Activated naive CD4-positive, alpha-beta T cell treated with anti-CD3 and anti-CD28 coated beads, Interleukin-2, amount 50 U/mL, for 72 hours (primary cell): ENCODE data around the gene SLC1A7. TPM values are rescaled to one million over a fixed set of nuclear protein-coding genes. Genes with fewer than 3 reads are reported as not detected.

Experiments used
- ATAC-seq, 2 donors: fragments of 150-1000 bp; cut with Tn5 transposase; 2 replicates each; pipeline ENCODE4 v1.10.0; 2021; ENCODE audit warnings: mild to moderate bottlenecking in 2 of 2, moderate library complexity in 2 of 2
- DNase-seq, 2 donors: peaks; one replicate each; pipeline ENCODE4 v3.0.0; 2021 to 2022; ENCODE audit warnings: low spot score in 2 of 2
- H3K27ac Mint-ChIP-seq, 2 donors: one replicate each; pipeline ENCODE4 v1.8.0; 2022; ENCODE audit warnings: mild to moderate bottlenecking in 2 of 2, mixed read lengths in 2 of 2
- H3K36me3 Mint-ChIP-seq, 2 donors: one replicate each; pipeline ENCODE4 v1.8.0; 2022; ENCODE audit warnings: mixed read lengths in 2 of 2
- H3K9me3 Mint-ChIP-seq, 2 donors: one replicate each; pipeline ENCODE4 v1.8.0; 2022; ENCODE audit warnings: mixed read lengths in 2 of 2
- total RNA-seq, 2 donors: library from RNA; stranded (reverse); gene quantifications; one replicate each; pipeline ENCODE4 v1.2.3, GENCODE V29; 2022

Gene SLC1A7
- total RNA-seq, 2 donors from 2014 or later: not detected

DNA sequence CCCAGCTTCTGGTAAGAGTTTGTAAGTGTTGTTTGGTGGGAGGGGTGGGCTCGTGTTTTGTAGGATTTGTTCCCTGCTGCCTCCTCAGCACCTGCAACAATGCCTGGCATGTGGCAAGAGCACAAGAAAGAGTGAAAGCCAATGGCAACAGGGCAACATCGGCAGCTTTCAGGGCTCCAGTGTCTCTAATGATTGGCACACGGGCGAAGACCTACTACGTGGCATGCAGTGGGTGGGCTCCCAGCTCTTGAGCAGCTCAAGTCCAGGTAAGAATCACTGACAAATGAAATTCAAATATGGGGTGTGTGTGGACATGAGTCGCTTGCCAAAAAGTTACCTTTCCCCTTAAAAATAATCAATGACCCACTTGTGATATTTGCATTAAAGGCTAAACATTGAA, 23.9 kb upstream of the SLC1A7 start:
- H3K36me3 Mint-ChIP-seq: no peaks in the 10 kb centered on the region
- DNase-seq (no peak), ATAC-seq (no peak)
- H3K27ac Mint-ChIP-seq: no peak overlapping the region
- H3K9me3 Mint-ChIP-seq: no peaks in the 10 kb centered on the region

DNA sequence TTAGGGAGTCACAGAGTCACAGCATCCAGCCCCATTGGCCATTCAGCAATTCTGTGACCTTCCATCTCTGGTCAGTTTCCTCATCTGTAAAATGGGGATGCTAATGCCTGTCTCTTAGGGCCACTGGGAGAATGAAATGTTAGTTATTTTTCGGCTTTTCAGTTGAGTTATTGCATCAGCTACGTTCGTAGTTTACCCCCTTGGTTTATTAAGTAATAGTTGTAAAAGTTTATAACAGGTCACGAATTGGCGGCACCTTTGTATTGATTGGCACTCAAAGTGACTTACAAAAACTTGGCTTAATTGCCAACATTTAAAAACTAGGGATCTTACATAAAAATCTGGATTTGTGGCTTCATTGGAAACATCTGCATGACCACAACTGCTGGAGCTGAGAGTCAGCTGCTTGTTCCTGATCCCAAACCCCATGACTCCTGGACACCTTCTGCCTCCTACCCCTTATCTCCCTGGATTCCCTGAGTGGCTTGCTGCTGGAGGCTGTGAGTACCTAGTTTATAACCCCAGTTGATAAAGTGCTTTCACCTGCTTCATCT, 23.0 kb upstream of the SLC1A7 start:
- peak overlapping the region in 1 of 2 donors; percentile 32 for H3K27ac Mint-ChIP-seq
- DNase-seq (no peak), ATAC-seq (no peak)
- H3K36me3 Mint-ChIP-seq: no peaks in the 10 kb centered on the region
- no peaks in the 10 kb centered on the region for H3K9me3 Mint-ChIP-seq

DNA sequence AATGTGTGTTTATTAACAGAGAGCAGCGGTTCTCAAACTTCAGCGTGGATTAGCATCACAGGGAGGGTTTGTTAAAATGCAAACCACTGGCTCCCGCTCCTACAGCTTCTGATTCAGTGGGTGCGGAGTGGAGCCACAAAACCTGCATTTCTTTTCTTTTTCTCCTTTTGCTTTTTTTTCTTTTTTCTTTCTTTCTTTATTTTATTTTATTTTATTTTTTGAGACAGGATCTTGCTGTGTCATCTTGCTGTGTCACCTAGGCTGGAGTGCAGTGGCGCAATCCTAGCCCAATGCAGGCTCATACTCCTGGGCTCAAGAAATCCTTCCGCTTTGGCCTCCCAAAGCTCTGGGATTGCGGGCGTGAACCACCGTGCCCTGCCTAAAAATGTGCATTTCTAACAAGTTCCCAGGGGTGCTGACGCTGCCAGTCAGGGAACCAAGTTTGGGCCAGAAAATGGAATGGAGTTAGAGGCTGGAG, 20.9 kb upstream of the SLC1A7 start:
- ATAC-seq: no peak
- Mint-ChIP-seq H3K9me3 (no peaks in the 10 kb centered on the region), H3K36me3 (no peaks in the 10 kb centered on the region), H3K27ac (no peak overlapping the region)
- no peak for DNase-seq

DNA sequence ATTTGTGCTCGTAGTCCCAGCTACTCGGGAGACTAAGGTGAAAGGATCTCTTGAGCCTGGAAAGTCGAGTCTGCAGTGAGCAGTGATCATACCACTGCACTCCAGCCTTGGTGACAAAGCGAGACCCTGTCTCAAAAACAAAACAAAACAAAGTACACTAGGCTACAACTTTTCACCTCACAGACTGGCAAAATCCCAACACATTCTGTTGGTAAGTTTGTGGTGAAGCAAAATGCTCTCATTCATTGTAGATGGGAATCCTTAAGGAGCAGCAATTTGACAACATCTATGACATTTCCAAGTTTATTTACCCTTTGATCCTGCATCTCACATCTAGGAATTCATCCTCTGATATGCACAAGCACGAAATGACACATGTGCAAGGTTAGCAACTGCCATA, 20.2 kb upstream of the SLC1A7 start:
- no peak for ATAC-seq
- Mint-ChIP-seq H3K9me3 (no peaks in the 10 kb centered on the region), H3K36me3 (no peaks in the 10 kb centered on the region), H3K27ac (no peak overlapping the region)
- no peak for DNase-seq

DNA sequence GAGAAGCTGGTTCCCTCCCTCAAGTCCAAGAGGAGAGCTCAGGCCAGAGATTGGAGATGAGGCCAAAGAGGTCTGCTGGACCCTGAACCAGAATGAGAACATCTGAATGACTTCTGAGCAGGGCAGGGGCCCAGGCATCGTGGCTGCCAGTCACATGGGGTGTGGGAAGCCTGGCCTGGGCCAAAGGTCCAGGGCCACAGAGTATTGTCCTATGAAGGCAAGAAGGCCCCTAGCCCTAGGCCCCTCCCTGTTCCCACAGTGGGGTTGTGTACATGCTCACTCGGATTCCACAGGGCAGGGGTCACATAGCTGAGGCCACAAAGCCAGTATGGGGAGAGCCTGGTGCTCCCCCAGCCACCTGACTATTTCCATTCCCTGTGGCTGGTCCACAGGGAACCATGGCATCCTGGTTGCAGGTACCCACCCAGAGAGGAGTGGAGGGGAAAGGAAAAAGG, 18.5 kb upstream of the SLC1A7 start:
- ATAC-seq: no peak
- DNase-seq: no peak
- Mint-ChIP-seq H3K9me3 (no peaks in the 10 kb centered on the region), H3K36me3 (no peaks in the 10 kb centered on the region), H3K27ac (no peak overlapping the region)

DNA sequence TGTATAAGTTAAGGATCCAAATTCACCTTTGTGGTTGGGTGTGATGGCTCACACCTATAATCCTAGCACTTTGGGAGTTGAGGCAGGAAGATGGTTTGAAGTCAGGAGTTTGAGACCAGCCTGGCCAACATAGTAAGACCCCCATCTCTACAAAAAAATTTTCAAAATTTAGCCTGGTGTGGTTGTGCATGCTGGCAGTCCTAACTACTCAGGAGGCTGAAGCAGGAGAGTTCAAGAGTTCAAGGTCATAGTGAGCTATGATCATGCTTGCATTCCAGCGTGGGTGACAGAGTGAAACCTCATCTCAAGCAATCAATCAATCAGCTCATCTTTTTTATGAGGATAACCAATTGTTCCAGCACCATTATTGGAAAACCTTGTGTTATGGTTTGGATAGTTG, 16.5 kb upstream of the SLC1A7 start:
- Mint-ChIP-seq H3K27ac (no peak overlapping the region), H3K36me3 (no peaks in the 10 kb centered on the region), H3K9me3 (no peaks in the 10 kb centered on the region)
- no peak for ATAC-seq
- no peak for DNase-seq

DNA sequence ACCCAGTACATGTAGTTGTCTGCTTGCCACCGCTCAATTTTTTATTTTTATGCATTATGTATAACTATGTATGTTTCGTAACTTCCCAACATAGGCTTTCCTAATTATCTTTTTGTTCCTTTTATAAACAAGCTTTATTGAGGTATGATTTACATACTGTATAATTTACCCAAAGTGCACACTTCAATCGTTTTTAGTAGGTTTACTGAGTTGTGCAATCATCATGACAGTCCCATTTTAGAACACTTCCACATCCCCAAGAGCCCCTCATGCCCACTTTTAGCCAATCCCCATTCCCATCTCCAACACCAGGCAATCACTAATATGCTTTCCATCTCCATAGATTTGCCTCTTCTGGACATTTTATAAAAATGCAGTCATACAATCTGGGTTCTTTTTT, 14.3 kb upstream of the SLC1A7 start:
- Mint-ChIP-seq H3K9me3 (no peaks in the 10 kb centered on the region), H3K36me3 (no peaks in the 10 kb centered on the region), H3K27ac (no peak overlapping the region)
- ATAC-seq (no peak), DNase-seq (no peak)

DNA sequence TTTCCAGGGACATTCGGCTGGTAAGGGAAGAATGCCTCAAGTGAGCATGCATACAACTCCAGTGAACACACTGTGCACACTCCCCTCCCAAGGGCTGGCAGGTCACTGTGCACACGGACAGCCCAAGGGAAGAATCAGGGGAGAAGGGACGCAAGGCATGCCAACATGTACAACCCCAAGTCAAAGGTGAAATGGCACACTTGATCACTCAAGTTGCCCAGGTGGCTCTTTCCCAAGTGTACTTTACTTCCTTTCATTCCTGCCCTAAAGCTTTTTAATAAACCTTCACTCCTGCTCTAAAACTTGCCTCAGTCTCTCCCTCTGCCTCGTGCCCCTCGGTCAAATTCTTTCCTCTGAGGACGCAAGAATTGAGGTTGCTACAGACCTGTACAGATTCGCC, 13.5 kb upstream of the SLC1A7 start:
- DNase-seq (no peak), ATAC-seq (no peak)
- Mint-ChIP-seq H3K27ac (no peak overlapping the region), H3K9me3 (no peaks in the 10 kb centered on the region), H3K36me3 (no peaks in the 10 kb centered on the region)

DNA sequence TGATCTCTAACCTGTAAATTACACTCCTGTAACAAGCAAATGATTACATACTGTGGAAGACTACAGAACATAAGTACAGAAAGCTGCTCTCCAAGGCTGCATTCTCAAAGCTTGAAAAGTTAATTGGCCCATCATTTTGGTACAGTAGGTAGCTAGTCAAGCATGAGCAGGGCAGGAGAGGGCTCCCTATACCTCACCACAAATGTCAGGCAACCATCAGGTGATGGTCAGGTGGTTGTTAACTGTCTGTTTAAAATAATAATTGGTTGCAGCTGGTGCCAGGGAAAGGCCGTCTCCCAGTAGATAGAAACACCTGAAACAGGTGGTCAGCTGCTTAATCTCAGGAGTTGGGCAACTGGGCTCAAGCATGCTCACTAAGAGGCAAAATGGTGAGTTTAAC, 13.1 kb upstream of the SLC1A7 start:
- Mint-ChIP-seq H3K36me3 (no peaks in the 10 kb centered on the region), H3K9me3 (no peaks in the 10 kb centered on the region), H3K27ac (no peak overlapping the region)
- ATAC-seq (no peak), DNase-seq (no peak)

DNA sequence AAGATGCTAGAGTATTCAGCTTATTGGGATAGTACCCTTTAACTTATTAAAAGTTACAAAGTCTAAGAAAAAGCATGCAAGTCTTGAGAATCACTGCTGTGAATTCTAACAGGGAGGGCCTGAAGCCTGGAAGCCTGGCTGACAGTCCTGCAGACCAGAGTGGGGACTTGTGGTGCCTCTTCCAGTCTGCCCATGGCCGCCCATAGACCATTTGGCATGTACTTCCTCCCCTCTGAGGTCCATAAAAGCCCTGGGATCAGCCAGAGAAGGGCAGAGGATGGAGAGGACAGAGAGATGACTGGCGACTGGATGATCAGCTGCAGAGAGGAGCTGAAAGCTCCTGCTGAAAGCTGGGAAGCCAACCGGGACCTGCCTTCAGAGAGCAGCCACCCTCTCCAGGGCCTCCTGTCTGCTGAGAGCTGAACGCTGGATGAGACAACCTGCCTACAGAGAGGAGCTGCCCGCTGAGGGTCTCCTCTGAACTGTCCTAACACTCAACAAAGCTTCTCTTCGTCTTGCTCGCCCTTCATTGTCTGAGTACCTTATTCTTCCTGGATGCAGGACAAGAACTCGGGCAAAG, 12.5 kb upstream of the SLC1A7 start:
- H3K27ac Mint-ChIP-seq: peak overlapping the region in 1 of 2 donors; percentile 24
- no peak for DNase-seq
- H3K9me3 Mint-ChIP-seq: no peaks in the 10 kb centered on the region
- ATAC-seq: no peak
- H3K36me3 Mint-ChIP-seq: no peaks in the 10 kb centered on the region

DNA sequence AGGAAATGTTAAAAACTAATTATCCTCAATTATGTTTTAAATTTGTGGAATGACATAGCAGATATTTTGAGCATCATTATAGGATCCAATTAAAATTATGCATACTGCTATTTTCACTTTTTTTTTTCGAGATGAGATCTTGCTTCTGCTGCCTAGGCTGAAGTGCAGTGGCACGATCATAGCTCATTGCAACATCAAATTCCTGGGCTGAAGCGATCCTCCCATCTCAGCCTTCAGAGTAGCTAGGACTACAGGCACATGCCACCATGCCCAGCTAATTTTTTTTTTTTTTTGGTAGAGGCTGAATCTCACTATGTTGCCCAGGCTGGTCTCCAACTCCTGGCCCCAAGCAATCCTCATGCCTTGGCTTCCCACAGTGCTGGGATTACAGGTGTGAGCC, 11.3 kb upstream of the SLC1A7 start:
- ATAC-seq (no peak), DNase-seq (no peak)
- no peaks in the 10 kb centered on the region for H3K36me3 Mint-ChIP-seq

DNA sequence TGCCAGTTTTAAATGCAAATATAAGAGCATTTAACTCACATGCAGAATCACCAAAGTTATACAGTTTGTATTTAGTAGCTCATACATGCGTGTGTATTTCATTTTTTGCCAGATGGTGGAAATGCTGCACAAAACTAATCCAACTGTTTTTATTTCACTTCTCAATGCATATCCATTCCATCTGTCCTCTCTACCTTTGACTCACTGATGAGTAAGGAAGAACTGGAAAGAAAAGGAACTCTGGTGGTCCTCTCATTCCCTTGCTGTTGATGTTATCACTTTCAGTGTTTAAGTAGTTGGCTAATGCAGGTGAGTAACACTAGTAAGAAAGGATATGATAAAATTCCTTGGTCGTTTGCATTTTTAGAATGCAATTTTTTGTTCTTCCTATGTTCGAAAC, 5.7 kb upstream of the SLC1A7 start:
- no peak overlapping the region for H3K27ac Mint-ChIP-seq
- ATAC-seq (no peak), DNase-seq (no peak)
- H3K9me3 Mint-ChIP-seq: no peaks in the 10 kb centered on the region
- H3K36me3 Mint-ChIP-seq: no peaks in the 10 kb centered on the region

More for the DNA sequence above, 11.3 kb upstream of the SLC1A7 start:
- no peak overlapping the region for H3K27ac Mint-ChIP-seq
- H3K9me3 Mint-ChIP-seq: no peaks in the 10 kb centered on the region

DNA sequence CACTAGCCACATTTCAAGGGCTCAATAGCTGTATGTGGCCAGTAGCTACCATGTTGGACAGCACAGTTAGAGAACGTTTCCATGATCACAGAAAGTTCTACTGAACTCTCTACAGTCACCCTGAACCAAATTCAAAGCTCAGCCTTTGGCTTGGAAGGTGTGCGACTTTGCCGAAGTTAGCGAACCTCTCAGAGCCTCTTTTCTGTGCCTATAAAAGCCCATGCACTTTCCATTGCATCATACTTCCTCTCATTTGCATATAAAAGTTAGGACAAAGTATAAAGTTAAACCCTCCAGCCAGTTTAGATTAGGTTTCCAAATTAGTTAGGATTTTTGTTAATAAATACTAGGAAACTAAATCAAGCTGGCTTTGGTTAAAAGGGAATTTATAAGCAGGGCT, 4.7 kb upstream of the SLC1A7 start:
- no peak for DNase-seq
- Mint-ChIP-seq H3K9me3 (no peaks in the 10 kb centered on the region), H3K27ac (no peak overlapping the region), H3K36me3 (no peaks in the 10 kb centered on the region)
- no peak for ATAC-seq

DNA sequence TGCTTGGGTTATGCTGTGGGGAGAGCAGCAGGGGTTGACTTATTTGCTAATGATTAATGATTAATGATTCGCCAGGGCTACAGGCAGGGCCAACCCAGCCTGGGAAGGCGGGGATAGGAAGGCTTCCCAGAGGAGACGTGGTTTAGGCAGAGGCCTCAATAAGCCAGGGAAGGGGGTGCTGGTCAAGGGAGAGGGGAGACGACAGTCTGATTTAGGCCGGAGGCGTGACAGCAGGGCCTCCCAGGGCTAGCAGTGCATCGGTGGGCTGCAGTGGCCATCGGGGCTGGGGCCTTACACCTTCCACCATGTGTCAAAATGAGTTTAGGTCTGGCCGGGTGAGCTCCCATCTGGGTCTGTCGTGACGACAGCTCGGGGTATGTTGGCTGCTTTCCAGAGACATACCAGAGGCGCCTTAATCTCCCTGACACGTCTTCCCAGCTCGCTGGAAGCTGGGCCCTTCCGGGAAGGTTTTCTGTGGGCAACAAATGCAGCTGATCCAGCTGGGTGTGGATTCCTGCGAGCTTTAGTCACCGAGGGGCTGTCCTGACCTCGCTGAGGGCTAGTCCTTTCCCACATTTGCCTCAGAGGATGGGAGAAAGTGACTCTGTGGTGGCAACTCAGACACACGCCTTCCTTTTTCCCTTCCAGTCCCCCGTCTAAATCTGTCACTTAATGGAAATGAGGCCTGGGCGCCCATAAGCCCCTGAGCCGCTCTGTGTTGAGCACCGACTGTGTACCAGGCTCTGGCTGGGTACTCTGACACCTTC, 3.7 kb upstream of the SLC1A7 start:
- no peak for DNase-seq
- no peaks in the 10 kb centered on the region for H3K36me3 Mint-ChIP-seq
- no peaks in the 10 kb centered on the region for H3K9me3 Mint-ChIP-seq
- H3K27ac Mint-ChIP-seq: peak overlapping the region in 1 of 2 donors; percentile 13
- no peak for ATAC-seq

DNA sequence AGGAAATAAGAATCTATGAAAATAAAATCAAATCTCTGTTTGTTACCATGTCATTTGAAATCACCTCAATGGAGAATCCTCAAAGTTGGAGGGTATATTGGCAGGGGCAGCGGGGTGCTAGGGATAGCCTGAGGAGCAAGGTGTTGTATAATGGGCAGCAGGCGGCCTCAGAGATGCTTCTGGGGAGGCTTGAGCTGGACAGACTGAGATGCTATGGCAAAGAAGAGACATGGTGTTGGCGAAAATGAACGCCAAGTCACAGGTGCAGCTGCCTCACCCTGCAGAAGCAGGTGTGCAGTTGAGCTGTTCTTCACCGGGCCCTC, 3.1 kb upstream of the SLC1A7 start:
- no peaks in the 10 kb centered on the region for H3K9me3 Mint-ChIP-seq
- no peaks in the 10 kb centered on the region for H3K36me3 Mint-ChIP-seq
- no peak for ATAC-seq
- H3K27ac Mint-ChIP-seq: peak overlapping the region; percentile 13 to 75
- no peak for DNase-seq

DNA sequence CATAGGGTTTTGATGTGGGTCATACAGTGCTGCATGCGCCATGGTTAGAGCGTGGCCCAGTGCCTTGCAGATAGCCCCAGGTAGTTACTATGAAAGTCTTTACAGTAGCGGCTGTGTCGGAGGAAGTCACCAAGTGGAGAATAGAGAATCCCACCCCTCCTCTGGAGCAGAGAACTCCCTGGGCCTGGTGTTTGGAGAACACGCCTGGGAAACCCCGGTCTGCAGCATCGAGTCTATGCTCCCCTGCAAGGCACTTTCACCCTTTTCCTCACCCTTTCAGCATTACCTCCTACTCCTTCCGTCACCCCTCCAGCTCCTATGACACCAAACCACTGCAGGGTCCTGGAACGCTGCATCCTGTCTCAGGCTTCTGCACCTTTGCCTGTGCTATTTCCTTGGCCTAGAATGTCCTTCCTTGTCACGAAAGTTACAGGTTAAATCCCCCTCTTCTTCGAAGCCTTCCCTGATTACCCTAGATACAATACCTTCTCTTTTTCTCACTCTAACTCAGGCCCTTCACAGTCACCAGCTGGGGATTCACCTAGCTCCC, 2.7 kb upstream of the SLC1A7 start:
- peak overlapping the region in 1 of 2 donors; percentile 75 for H3K27ac Mint-ChIP-seq
- H3K36me3 Mint-ChIP-seq: no peaks in the 10 kb centered on the region
- H3K9me3 Mint-ChIP-seq: no peaks in the 10 kb centered on the region
- no peak for DNase-seq
- no peak for ATAC-seq

DNA sequence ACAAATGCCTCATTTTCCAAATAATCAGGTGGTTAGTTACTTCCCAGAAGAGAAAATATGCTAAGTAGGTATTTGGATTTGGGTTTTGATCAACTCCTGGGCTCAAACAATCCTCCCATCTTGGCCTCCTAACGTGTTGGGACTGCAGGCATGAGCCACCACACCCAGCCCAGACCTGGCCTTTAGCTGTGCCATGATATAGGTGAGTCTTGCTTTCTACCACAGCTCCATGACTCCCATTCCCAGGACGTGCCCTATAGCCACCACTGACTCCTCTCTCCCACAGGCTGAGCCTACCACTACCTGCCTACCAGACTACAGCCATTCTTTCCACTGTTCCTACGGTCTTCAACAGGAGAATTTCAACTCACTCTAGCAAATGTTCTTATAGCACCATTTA, 1.8 kb upstream of the SLC1A7 start:
- no peak for DNase-seq
- ATAC-seq: no peak
- Mint-ChIP-seq H3K36me3 (no peaks in the 10 kb centered on the region), H3K27ac (no peak overlapping the region), H3K9me3 (no peaks in the 10 kb centered on the region)

DNA sequence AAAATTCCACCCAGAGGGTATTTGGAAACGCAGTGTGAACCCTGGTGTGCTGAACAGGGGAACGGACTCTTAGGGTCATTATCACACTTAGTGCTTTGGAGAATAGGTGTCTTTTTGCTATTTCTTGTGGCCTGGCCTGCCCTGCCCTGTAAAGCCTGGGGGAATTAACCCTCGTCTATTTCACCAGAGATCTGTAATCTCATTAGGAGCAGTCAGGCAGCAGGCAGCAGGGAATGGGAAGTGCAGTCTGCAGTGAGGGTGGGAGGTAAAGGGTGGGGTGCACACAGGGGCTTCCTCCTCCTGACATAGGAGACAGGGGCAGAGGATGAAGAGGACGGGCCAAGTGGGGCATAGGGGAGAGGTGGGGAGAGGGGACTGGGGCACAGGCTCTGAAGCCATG, 1.1 kb upstream of the SLC1A7 start:
- no peaks in the 10 kb centered on the region for H3K36me3 Mint-ChIP-seq
- H3K27ac Mint-ChIP-seq: no peak overlapping the region
- no peak for DNase-seq
- no peak for ATAC-seq
- H3K9me3 Mint-ChIP-seq: no peaks in the 10 kb centered on the region
